GM21825 (cell line): ENCODE measurements around the gene HBS1L.
A peak's percentile ranks its signal among the peaks of the same experiment; 100 is the strongest.

Experiments
- ATAC-seq: cut with Tn5 transposase; IDR thresholded peaks from one replicate; pipeline ENCODE4 v1.9.1; 2021; ENCODE audit warnings: mild to moderate bottlenecking, moderate library complexity; ENCODE audit not compliant: unreplicated experiment

Gene HBS1L

GRCh38 chr6:135002974-135003703, 51.5 kb downstream of the HBS1L start:
- ATAC-seq, result peak; percentile 92

GRCh38 chr6:135002229-135002844, 52.3 kb downstream of the HBS1L start:
- ATAC-seq, result no peak

- no peak for ATAC-seq
These were observed 55.5 kb downstream of the HBS1L start for GRCh38 chr6:134999107-134999506.

GRCh38 chr6:134997133-134997995, 57.3 kb downstream of the HBS1L start:
- ATAC-seq, result no peak

DNA sequence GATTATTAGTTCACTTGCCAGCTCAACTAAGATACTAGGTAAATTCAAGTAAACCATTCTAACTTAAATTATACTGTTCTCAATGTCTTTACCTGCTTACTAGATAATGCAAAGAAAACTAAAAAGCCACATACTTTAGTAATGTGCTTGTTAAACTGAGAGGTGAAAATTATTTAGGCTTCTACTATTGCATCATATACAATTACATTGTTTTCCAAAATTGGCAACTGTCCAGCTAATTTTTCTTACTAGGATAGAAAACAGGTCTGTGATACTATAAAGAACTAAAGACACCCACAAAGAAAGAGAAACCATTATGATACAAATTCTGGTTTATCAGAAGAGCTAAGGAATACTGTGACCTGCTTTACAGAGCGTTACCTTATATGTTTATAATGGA, 59.1 kb downstream of the HBS1L start:
- ATAC-seq, result no peak

GRCh38 chr6:134994431-134994830, 60.2 kb downstream of the HBS1L start:
- ATAC-seq, result no peak

GRCh38 chr6:134992155-134992554, 62.5 kb downstream of the HBS1L start:
- no peak for ATAC-seq

DNA sequence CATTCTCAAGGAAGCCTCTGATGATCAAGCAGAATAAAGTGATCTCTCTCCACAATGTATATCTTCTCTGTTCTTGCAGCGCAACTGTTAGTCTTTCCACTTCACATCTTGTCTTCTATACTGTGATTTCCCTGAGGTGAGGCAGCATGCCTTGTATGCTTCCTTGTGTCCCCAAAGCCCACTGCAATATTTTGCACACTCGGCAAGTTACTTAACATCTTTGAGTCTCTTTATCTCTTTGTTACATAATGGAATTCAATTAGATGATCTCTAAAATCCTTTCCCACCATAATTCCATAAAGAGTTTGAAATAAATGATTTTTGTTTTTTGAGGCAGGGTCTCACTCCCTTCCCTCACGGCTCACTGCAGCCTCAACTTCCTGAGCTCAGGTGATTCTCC, 64.4 kb downstream of the HBS1L start:
- ATAC-seq, result no peak

GRCh38 chr6:134984821-134985220, 69.8 kb downstream of the HBS1L start:
- no peak for ATAC-seq

- no peak for ATAC-seq
These were observed 70.8 kb downstream of the HBS1L start for GRCh38 chr6:134983823-134984222.

DNA sequence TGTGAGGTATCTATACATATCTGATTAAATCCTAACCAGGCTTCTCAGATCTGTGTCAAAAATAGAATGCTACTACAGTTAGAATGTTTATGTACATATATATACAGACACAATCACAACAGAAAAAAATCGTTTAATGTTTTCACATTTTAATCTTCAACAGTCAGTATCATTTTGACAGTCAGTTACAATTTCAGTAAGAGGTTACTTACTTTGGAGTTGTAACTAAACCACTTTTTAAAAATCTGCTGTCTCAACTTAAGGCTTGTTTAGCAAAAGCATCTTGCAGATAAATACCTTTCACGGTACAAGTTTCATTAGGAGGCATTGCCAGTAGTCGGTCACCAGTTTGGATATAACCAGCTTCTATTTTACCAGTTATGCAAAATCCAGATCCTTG, 72.5 kb downstream of the HBS1L start:
- no peak for ATAC-seq

GRCh38 chr6:134980846-134981245, 73.8 kb downstream of the HBS1L start:
- ATAC-seq, result no peak

DNA sequence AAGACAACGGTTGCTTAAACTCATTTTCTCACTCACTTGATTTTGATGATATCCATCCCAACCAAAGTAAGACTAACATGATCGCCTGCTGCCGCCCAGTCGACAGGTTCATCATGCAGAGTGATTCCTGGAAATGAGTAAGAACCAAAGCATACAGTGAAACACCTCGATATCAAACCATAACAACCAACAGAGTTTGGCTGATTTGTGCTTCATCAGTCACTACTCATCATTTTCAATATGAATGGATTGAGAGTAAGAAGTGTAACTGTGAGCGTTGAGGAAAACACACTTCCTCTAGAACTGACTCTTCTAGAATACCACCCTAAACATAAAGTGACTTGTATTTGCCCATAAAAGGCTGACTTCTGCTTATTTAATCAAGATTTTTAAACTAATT, 75.5 kb downstream of the HBS1L start:
- peak; percentile 65 for ATAC-seq

DNA sequence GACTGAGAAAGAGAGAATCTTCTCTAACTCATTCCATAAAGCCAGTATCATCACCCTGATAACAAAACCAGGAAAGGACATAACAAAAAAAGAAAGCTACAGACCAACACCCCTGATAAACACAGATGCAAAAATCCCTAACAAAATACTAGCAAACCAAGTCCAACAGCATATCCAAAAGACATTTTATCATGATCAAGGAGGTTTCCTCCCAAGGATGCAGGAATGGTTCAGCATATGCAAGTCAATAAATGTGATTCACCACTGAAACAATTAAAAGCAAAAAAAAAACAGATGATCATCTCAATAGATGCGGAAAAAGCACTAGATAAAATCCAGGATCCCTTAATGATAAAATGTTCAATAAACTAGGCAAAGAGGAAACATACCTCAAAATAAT, 80.3 kb downstream of the HBS1L start:
- no peak for ATAC-seq

DNA sequence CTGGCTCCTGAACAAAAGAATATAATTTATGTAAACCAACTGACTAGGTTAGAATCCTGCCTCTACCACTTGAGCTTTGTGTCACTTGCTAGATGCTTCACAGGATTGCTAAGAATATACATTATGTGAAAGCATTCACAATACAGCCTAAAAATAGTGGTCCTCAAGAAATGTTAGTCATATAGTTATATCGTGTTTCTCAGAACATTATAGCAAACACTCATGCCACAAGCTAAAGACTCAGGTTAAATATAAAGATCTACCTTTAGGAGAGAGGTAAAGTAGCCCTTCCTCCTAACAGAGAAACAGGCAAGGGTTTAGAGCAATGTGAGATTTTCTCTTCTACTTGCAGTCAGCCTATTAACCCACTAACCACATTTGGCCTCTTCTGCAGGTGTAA, 86.9 kb downstream of the HBS1L start:
- no peak for ATAC-seq

DNA sequence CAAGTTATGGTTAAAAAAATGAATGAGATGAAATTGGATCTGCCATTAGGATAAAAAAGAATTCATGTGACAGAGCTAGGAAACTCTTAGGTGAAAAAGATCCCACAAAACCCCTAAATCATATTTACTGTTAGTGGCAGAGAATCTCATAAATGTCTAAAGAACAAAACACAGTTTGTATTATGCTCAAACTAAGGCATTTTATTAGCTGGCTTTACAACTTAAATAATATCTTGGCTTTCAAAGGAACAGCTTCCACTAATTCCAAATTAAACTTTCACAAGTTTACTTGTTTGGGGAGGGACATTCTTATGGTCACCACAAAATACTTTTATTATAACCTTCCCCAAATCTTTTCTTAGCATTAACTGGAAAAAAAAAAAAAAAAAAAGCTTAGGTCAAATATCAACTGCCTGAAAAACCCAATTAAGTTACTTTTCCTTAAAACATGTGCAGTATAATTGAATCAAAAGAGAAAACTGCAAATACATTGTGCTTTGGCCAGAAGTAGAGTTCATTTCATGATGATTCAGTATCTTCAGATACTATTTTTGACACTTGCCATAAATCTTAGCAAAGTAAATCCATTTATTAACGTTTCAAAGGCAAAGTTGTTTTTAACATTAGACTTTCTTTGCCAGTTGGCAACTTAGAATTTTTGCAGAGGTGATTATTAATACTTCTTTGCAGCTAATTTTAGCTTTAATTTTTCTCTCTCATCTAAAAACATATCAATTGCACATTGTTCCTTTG, 90.0 kb downstream of the HBS1L start:
- ATAC-seq, result no peak

- ATAC-seq, result no peak
These were observed 92.2 kb downstream of the HBS1L start for GRCh38 chr6:134962421-134962820.

GRCh38 chr6:134961366-134961765, 93.3 kb downstream of the HBS1L start:
- ATAC-seq, result no peak

DNA sequence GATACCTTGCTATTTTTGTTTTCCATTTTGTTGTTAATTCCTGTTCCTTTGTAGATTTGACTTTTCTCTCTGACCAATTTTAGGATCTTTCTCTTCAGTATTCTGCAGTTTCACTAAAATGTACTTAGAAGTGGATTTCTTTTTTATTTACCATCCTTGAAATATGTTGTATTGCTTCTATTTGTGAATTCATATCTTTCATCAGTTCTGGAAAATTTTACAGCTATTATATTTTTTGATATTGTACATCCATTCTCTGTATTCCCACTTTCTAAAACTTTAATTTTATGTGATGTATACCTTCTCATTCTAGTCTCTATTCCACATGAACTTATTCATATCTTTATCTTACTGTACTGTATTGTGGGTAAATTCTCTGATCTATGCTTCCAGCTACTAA, 95.0 kb downstream of the HBS1L start:
- no peak for ATAC-seq

DNA sequence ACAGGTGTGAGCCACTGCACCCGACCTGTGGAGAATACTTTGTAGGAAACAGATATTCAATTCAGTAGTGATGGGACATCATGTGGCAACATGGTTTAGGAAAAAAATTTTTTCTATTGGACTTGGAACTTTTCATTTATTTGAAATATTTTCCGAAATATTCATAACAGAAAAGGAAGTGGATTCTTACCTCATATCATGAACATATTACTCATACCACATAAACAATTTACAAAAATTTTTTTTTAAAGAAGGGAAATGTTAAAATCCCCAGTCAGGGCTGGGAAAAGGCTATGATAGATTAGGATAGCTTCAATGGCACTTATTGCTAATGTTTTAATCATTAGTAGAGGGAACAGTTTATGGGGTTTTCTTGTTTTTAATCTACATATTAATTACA, 97.9 kb downstream of the HBS1L start:
- ATAC-seq, result no peak

GRCh38 chr6:134956032-134956431, 98.6 kb downstream of the HBS1L start:
- ATAC-seq, result no peak
